ENCODE measurements around the gene GNRH2.

GRCh38 chr20:3084283-3084985 is 41.0 kb downstream of the GNRH2 start, which contains the start of gene AVP:
- TF ChIP-seq CTCF (conservative IDR thresholded peaks at IDR 0.05 in 1 of 2, IDR thresholded peaks at IDR 0.05 in 1 of 2; ENCODE audit: low read depth in 1 of 2, low read length in 2 of 2) (no peak), EZH2 (IDR thresholded peaks at IDR 0.05; ENCODE audit: low read length, missing control alignments) (no peak)
